Kidney (tissue), 14 donors: ENCODE results near the gene ELAC1. TPM values are rescaled to one million over a fixed set of nuclear protein-coding genes. Genes with fewer than 3 reads are reported as not detected.

Experiments
- DNase-seq, 5 donors: peaks; one replicate each; pipeline ENCODE4 v3.0.0-alpha.2; 2013 to 2020
- FAIRE-seq: peaks from 2 replicates; lab custom pipeline; 2012; peaks lifted over from hg19 to GRCh38; lab: Jason Lieb, UNC
- H3K27ac ChIP-seq, 2 donors: one replicate each; pipeline ENCODE4 v1.7.0; 2013; ENCODE audit warnings: low read depth in 2 of 2, low read length in 2 of 2, inconsistent platforms in 1 of 2
- H3K27me3 ChIP-seq: one replicate; pipeline ENCODE4 v1.7.1; 2013; ENCODE audit warnings: low read length, inconsistent platforms; ENCODE audit not compliant: control insufficient read depth, insufficient read depth
- H3K36me3 ChIP-seq, 3 donors: one replicate each; pipeline versions ENCODE4 v1.7.0 to v1.7.1; 2013; ENCODE audit warnings: low read length in 3 of 3, control low read depth in 1 of 3, inconsistent platforms in 1 of 3; ENCODE audit not compliant: insufficient read depth in 3 of 3, control insufficient read depth in 2 of 3
- H3K4me1 ChIP-seq, 3 donors: one replicate each; pipeline versions ENCODE4 v1.7.0 to v1.7.1; 2013; ENCODE audit warnings: low read length in 3 of 3, inconsistent platforms in 1 of 3, low read depth in 1 of 3; ENCODE audit not compliant: control insufficient read depth in 2 of 3, insufficient read depth in 2 of 3
- H3K4me3 ChIP-seq, 3 donors: one replicate each; pipeline versions ENCODE4 v1.7.0 to v1.8.1; 2013; ENCODE audit warnings: low read length in 3 of 3, control low read depth in 1 of 3, inconsistent platforms in 1 of 3
- H3K9ac ChIP-seq, 3 donors: one replicate each; pipeline versions ENCODE4 v1.7.0 to v1.7.1; 2013; ENCODE audit warnings: low read length in 3 of 3, control low read depth in 1 of 3, inconsistent platforms in 1 of 3
- H3K9me3 ChIP-seq, 3 donors: one replicate each; pipeline versions ENCODE4 v1.7.0 to v1.7.1; 2013; ENCODE audit warnings: low read length in 3 of 3, control low read depth in 1 of 3, inconsistent platforms in 1 of 3; ENCODE audit not compliant: control insufficient read depth in 2 of 3, insufficient read depth in 1 of 3
- intact Hi-C: fragments of 100-400 bp; cut with DNase I; formaldehyde crosslinking; loops from one replicate; pipeline ENCODE4 v1.11.1; 2022
- polyA plus RNA-seq: library from polyadenylated mRNA; stranded (reverse); fragments of 350-450 nt; fragmentation: Illumina TruSeq; extraction: RNeasy Lipid Tissue Mini Kit (QIAGEN cat#74804); gene quantifications from one replicate; pipeline ENCODE4 v1.2.3, GENCODE V29; 2014; ENCODE audit warnings: low read depth, low replicate concordance; ENCODE audit not compliant: insufficient read depth
- total RNA-seq: library from RNA; stranded (reverse); fragmentation: NEBNext Ultra II Directional; extraction: Animal tissue kit (Norgen Biotek cat#: 25700); gene quantifications from one replicate; pipeline ENCODE4 v1.2.1, GENCODE V29; 2021
- TF ChIP-seq, protein P1 (sequence below): IDR thresholded peaks from 3 replicates; pipeline ENCODE4 v1.5.1; 2012; ENCODE audit warnings: mild to moderate bottlenecking, moderate library complexity, borderline replicate concordance; ENCODE audit not compliant: insufficient read depth; ENCODE audit errors: extremely low read depth
- donor health status: control.
- donor health status: control.
- donor health status: control.
- donor health status: control.
- donor health status: control.
- donor health status: DM: yes; HTN: yes; CAD: no.
- donor health status: Normal renal cell carcinoma (clear cell type).

The ELAC1 gene
- total and polyA plus RNA-seq, 2 donors from 2014 or later: 11.7 to 14.8 TPM

DNA sequence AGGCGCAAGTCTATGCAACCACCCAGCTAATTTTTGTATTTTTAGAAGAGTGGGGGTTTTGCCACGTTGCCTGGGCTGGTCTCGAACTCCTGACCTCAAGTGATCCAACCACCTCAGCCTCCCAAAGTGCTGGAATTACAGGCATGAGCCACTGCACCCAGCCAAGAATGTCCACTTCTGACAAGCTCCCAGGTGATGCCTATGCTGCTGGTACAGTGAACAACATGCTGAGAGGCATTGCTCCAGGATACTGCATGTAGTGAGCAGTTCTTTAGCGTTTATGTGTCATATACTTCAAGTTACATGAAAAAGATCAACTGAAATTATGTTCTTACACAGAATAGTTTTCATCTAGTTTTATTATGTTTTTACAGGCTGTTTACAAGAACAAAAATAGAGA, 17.2 kb upstream of the ELAC1 start:
- Histone ChIP-seq H3K36me3 (no peaks in the 10 kb centered on the region), H3K9me3 (no peaks in the 10 kb centered on the region), H3K9ac (no peak overlapping the region), H3K27me3 (no peaks in the 10 kb centered on the region), H3K27ac (no peak overlapping the region), H3K4me1 (no peaks in the 10 kb centered on the region), H3K4me3 (no peak overlapping the region)
- TF ChIP-seq, protein P1, sequence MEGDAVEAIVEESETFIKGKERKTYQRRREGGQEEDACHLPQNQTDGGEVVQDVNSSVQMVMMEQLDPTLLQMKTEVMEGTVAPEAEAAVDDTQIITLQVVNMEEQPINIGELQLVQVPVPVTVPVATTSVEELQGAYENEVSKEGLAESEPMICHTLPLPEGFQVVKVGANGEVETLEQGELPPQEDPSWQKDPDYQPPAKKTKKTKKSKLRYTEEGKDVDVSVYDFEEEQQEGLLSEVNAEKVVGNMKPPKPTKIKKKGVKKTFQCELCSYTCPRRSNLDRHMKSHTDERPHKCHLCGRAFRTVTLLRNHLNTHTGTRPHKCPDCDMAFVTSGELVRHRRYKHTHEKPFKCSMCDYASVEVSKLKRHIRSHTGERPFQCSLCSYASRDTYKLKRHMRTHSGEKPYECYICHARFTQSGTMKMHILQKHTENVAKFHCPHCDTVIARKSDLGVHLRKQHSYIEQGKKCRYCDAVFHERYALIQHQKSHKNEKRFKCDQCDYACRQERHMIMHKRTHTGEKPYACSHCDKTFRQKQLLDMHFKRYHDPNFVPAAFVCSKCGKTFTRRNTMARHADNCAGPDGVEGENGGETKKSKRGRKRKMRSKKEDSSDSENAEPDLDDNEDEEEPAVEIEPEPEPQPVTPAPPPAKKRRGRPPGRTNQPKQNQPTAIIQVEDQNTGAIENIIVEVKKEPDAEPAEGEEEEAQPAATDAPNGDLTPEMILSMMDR: no peak
- DNase-seq (no peak), FAIRE-seq (no peak)
- intact Hi-C loops: no loop called here

DNA sequence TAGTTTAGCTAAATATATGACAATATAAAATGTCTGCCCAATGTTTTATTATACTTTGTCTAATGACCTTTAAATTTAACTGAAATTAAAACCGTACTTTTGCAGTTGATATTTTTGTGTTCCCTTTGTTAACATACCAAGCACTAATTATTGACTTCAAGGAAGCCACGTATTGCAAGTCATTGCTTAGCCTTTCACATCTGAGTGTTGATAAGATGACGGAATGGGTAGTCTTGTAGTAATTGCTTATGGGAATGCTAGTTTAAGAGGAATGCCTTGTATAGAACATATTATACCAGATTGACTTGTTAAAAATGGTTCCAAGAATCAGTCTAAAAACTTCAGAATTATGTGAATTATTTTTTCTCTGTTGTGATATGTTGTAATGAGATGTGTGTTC, 14.0 kb upstream of the ELAC1 start:
- Histone ChIP-seq H3K9ac (no peak overlapping the region), H3K27ac (no peak overlapping the region), H3K4me3 (no peak overlapping the region), H3K36me3 (no peaks in the 10 kb centered on the region), H3K4me1 (no peaks in the 10 kb centered on the region), H3K27me3 (no peaks in the 10 kb centered on the region), H3K9me3 (no peaks in the 10 kb centered on the region)
- DNase-seq: no peak
- TF ChIP-seq, protein P1: no peak
- no peak for FAIRE-seq
- intact Hi-C loops: no loop called here

DNA sequence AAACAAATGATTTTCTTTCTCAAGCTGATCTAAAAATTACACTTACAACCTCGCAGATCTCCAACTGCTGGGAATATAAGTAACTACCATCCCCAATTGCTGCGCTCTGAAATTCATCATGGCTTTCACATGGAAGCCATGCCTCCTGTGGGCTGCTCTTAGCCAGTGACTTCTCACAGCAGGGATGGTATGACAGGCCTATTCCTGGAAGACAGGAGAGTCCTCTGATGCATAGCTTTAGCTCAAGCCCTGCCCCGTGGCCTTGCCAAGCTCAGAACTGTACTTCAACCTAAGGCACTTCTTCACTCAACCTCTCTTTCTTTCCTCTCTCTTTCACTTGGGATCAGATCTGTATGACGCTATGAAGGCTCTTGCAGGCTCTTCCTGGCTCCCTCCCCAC, 12.6 kb upstream of the ELAC1 start:
- no peak for FAIRE-seq
- TF ChIP-seq, protein P1: no peak
- intact Hi-C loops: no loop called here

DNA sequence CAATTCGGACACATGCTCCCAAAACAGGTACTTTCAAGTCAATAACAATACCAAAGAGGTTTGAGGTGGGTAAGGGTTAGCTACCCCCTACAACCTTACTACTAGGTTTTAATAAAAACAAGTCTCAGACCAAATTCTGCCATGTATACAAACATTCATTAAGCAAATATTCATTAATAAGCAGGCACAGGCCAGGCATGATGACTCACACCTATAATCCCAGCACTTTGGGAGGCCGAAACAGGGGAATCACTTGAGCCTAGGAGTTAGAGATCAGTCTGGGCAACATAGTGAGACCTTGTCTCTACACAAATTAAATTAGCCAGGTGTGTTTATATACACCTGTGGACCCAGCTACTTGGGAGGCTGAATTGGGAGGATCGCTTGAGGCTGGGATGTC, 11.7 kb upstream of the ELAC1 start:
- intact Hi-C loops: no loop called here
- Histone ChIP-seq H3K9ac (no peak overlapping the region), H3K4me3 (no peak overlapping the region), H3K27ac (no peak overlapping the region), H3K27me3 (no peaks in the 10 kb centered on the region), H3K9me3 (no peaks in the 10 kb centered on the region), H3K36me3 (no peaks in the 10 kb centered on the region), H3K4me1 (no peaks in the 10 kb centered on the region)
- no peak for FAIRE-seq
- TF ChIP-seq, protein P1: no peak
- no peak for DNase-seq

More for the DNA sequence above, 12.6 kb upstream of the ELAC1 start:
- Histone ChIP-seq H3K9ac (no peak overlapping the region), H3K4me1 (no peaks in the 10 kb centered on the region), H3K27me3 (no peaks in the 10 kb centered on the region), H3K4me3 (no peak overlapping the region), H3K36me3 (no peaks in the 10 kb centered on the region), H3K27ac (no peak overlapping the region), H3K9me3 (no peaks in the 10 kb centered on the region)
- DNase-seq: no peak
